IPS-18a (cell line): ENCODE measurements around the gene WNT7B.
A peak's percentile ranks its signal among the peaks of the same experiment; 100 is the strongest.

Experiments
- H3K27ac ChIP-seq: one replicate; pipeline ENCODE4 v1.5.1; 2013; ENCODE audit warnings: low read length
- H3K27me3 ChIP-seq: one replicate; pipeline ENCODE4 v1.6.1; 2013; ENCODE audit warnings: mild to moderate bottlenecking, low read length; ENCODE audit not compliant: control insufficient read depth, insufficient read depth
- H3K36me3 ChIP-seq: one replicate; pipeline ENCODE4 v1.6.1; 2013; ENCODE audit warnings: low read depth, low read length; ENCODE audit not compliant: control insufficient read depth
- H3K4me1 ChIP-seq: one replicate; pipeline ENCODE4 v1.6.1; 2013; ENCODE audit warnings: low read depth, low read length; ENCODE audit not compliant: control insufficient read depth
- H3K4me3 ChIP-seq: one replicate; pipeline ENCODE4 v1.5.1; 2013; ENCODE audit warnings: low read length
- H3K9ac ChIP-seq: one replicate; pipeline ENCODE4 v1.6.1; 2013; ENCODE audit warnings: mild to moderate bottlenecking, low read length, moderate library complexity
- H3K9me3 ChIP-seq: one replicate; pipeline ENCODE4 v1.6.1; 2013; ENCODE audit warnings: low read depth, low read length; ENCODE audit not compliant: control insufficient read depth

The WNT7B gene

DNA sequence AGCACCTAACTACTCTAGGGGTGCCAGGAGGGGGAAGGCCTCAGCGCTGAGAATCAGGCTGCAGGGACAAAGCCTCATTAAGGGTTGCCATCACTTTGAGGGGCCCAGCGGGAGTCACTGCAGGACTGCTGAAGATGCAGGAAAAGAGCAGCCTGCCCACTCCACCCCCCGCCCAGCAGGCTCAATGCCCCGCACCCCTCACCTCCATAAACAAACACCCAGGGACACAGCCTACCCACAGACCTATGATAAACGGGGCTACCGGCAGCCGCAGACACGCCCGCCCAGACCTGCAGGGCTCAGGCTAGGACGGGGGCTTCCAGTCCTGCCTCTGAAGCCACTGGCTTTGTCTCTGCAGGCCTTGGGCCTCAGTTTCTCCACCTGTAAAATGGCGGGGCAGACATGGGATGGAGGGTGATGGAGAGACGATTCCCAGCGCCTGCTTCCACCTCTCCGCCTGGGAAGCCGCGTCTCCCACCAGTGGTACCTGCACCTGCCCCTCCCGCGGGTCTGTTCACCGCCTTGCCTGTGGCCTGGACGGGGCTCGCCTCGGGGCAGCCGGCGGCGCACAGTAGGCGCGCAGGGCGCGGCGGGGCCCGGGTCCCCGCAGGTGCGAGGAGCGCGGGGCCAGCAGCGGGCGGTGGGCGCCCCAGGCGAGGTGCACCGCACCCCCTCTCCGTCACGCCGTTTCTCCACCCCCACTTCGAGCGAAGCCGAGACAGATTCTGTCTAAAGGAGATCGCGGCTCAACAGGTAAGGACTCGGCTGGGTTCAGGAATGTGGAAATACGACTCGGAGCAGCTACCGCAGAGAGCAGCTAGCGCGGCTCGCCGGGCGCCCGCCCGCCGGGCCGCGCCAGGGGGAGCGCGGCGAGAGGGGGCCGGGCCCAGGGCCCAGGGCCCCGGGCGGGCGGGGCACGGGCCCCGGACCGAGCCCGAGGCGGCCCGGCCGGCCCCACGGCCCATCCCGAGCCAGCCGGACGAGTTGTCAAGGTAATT lies 1.5 kb downstream of the WNT7B start:
- H3K9ac ChIP-seq, result no peak overlapping the region
- H3K9me3 ChIP-seq, result no peaks in the 10 kb centered on the region
- peaks cover 95% of the 10 kb centered on the region for H3K27me3 ChIP-seq
- H3K4me1 ChIP-seq, result peaks cover 10% of the 10 kb centered on the region
- no peak overlapping the region for H3K4me3 ChIP-seq
- no peak overlapping the region for H3K27ac ChIP-seq
- no peaks in the 10 kb centered on the region for H3K36me3 ChIP-seq

DNA sequence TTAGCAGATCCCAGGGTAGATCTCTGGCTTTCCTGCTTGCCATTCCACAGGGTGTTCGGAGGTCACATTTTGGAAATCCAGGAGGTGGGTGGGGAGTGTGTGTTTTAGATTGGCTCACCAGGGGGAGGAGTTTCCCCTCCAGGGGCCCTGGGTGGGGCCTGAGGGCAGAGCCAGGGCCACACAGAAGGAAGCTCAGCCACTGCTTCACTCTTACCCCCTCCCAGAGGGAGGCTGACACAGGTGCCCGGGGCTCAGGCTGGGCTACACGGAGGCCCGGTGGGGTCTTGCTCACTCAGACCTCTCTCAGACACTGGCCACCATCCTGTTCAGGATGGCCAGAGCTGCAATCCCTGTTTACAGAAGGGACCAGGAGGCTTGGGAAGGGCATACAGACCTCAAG lies 2.5 kb downstream of the WNT7B start:
- peaks cover 19% of the 10 kb centered on the region for H3K4me1 ChIP-seq
- peaks cover 98% of the 10 kb centered on the region for H3K27me3 ChIP-seq

DNA sequence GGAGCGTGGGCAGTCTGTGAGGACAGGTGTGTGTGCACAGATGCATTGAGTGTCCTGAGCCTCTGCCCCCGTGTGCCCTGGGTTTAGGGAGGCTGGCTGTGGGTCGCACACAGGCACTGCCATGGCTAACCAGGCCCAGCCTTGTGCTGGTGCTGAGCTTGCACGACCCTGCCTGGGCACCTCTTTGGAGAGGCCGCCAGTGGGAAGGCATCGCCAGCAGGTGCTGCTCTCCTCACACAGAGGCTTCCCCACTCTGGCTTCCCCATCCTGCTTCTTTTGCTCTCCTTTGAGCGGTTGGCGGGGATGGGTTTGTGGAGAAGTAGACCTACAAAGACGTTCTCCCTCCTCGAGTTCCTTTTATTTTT lies 4.1 kb downstream of the WNT7B start:
- H3K4me1 ChIP-seq, result peaks cover 20% of the 10 kb centered on the region
- H3K27ac ChIP-seq, result no peak overlapping the region

More for the DNA sequence above, 2.5 kb downstream of the WNT7B start:
- no peak overlapping the region for H3K4me3 ChIP-seq
- H3K9me3 ChIP-seq, result no peaks in the 10 kb centered on the region
- no peaks in the 10 kb centered on the region for H3K36me3 ChIP-seq
- no peak overlapping the region for H3K9ac ChIP-seq
- no peak overlapping the region for H3K27ac ChIP-seq

DNA sequence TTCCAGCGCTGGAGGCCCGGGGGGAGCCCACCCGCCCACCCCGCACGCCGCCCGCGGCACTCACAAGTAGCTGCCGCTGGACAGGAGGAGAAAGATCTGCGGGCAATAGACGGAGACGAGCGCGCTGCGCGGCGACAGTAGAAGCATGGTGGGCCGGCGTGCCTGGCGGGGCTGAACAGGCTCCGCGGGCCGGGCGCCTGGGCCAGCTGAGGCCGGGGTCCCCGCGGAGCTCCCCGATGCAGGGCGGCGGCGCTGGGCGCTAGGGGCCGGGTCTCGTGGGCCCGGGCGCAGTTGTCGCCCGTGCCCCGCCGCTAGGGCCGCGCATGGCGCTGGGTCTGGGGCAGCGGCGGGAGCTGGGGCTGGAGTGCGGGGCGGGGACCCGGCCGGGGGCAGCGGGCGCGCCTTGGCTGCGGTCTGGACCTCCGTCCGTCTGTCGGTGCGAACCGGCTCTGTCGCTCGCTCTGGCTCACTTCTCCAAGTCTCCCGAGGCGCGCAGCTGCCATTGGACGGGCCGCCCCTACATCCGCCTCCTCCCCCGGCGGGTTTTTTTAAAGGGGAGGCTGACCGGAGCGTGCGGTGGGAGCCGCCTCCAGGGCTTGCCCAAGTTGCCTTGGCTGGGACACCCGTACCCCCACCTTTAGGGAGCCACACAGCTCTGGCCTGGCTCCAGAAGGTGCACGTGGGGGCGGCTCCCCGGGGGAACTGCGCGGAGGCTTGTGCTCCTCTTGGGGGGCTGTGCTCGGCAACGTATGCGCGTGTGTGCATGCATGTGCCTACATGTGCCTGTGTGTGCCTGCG lies 4.7 kb downstream of the WNT7B start:
- H3K27me3 ChIP-seq, result peaks cover 98% of the 10 kb centered on the region
- H3K4me3 ChIP-seq, result no peak overlapping the region
- H3K4me1 ChIP-seq, result peaks cover 18% of the 10 kb centered on the region
- H3K9me3 ChIP-seq, result no peaks in the 10 kb centered on the region
- H3K27ac ChIP-seq, result no peak overlapping the region
- H3K36me3 ChIP-seq, result no peaks in the 10 kb centered on the region
- no peak overlapping the region for H3K9ac ChIP-seq

More for the DNA sequence above, 4.1 kb downstream of the WNT7B start:
- Histone ChIP-seq H3K4me3 (no peak overlapping the region), H3K9me3 (no peaks in the 10 kb centered on the region), H3K36me3 (no peaks in the 10 kb centered on the region), H3K9ac (no peak overlapping the region), H3K27me3 (peaks cover 98% of the 10 kb centered on the region)

DNA sequence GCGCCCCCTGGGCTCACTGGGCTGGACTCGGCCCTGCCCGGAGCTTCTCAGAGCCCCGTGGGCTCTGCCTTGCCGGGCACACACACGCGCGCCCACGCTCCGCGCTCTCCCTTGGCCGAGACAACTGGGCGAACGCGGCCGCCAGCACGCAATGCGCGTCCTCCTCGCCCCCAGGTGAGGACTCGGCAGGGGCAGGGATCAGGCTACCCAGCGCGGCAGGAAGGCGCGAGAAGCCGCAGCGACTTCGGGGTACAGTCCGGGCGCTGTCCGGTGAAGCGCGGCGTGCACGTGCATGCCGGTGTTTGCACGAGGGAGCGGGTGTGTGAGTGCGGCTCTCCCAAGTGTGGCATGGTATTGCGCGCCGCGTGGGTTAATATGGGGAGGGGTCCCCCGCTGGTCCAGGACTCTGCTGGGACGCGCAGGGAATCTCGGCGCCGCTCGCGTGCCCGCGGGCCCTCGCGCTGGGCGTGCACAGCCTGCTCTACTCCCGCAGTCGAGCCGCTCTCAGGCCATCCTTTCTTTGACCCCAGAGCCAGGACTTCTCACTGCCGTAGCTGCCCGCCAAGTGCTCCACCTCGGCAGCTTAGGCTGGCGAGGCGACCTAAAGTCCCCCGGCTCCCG lies 5.4 kb downstream of the WNT7B start:
- no peak overlapping the region for H3K27ac ChIP-seq
- peaks cover 98% of the 10 kb centered on the region for H3K27me3 ChIP-seq
- no peaks in the 10 kb centered on the region for H3K9me3 ChIP-seq
- H3K36me3 ChIP-seq, result no peaks in the 10 kb centered on the region
- peak overlapping the region; percentile 47 for H3K4me3 ChIP-seq
- no peak overlapping the region for H3K9ac ChIP-seq
- peaks cover 25% of the 10 kb centered on the region for H3K4me1 ChIP-seq

DNA sequence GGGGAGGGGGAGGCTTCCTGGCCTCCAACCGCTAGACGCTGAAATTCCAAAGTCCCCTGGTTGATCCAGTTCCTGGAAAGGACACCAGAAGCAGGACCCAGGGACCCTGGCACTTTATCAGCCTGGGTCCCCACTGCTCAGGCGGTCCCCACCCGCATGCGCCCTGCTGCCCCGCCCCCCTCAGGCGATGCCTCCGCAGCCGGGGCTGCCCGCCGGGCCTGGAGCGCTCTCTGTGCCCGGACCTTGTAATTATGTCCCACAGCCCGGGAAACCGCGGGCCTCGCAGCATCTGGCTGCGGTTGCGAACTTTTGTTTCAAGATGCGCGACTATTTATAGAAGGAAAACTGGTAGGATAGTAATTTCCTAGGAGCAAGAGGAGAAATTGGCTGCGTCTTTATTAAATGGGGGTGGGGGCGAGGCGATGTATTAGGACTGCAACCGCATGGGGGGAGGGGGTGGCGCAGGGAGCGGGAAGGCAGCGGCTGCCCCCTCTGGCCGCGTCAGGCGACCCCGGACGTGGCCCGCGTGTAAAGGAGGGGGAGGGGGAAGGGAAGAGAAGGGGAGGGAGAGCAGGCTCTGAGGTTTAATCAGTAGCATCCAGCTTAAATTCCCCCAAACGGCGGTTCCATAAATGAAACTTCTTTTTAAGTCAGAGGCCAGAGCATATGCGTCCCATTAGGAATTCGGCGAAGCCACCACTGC lies 6.1 kb downstream of the WNT7B start:
- Histone ChIP-seq H3K36me3 (no peaks in the 10 kb centered on the region), H3K27me3 (peaks cover 100% of the 10 kb centered on the region), H3K4me1 (peaks cover 29% of the 10 kb centered on the region), H3K27ac (no peak overlapping the region), H3K4me3 (peak overlapping the region; percentile 47), H3K9me3 (no peaks in the 10 kb centered on the region), H3K9ac (no peak overlapping the region)

DNA sequence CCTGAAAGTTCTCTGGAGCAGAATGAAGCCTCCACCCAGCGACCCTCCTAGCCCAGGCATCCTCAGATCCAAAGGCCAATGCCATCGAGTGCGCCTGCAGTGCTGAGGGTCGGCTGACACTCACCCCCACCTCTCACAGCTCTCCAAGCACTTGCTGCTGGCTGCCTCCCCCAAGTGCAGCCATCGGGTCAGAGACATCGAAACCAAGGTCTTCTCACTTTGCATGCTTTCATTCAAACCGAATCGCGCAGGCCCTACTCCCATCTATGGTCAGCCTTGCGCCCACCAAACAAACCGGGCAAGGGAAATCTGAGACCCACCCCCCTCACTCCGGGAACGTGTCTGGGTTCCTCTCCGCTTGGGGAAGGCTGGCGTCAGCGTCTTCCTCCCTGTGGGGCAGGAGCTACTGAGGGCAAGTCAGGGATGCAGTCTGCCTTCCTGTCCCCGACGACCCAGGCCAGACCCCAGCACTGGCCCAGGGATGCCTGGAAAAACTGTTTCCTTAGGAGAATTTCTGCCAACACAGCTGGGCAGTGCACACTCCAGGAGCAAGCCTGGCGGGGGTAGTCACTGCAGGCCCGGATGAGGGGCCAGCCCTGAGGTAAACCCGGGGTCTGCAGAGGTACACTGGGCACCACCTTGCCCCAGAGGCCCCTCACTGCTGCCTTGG lies 7.0 kb downstream of the WNT7B start:
- H3K27ac ChIP-seq, result no peak overlapping the region
- no peak overlapping the region for H3K9ac ChIP-seq
- peak overlapping the region; percentile 47 for H3K4me3 ChIP-seq
- H3K36me3 ChIP-seq, result no peaks in the 10 kb centered on the region
- H3K4me1 ChIP-seq, result peaks cover 32% of the 10 kb centered on the region
- peaks cover 98% of the 10 kb centered on the region for H3K27me3 ChIP-seq
- no peaks in the 10 kb centered on the region for H3K9me3 ChIP-seq

DNA sequence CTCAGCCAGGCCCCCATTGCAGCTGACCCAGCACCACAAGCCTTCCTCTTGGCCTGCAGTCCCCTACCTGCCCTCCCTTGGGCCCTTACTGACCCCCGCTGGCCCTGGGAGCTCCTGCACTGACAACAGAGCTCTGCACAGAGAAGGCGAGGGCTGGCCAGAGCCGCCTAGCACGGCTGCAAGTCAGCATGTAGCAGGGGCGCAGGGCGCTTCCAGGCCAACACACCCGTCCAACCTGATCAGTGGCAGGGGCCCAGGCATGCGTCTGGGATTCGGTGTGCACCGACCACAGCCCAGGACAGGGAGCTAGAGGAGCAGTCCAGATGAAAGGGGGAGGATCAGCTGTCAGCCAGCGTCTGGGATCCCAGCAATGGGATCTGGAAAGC lies 7.6 kb downstream of the WNT7B start:
- H3K27ac ChIP-seq, result no peak overlapping the region
- H3K4me3 ChIP-seq, result no peak overlapping the region
- H3K27me3 ChIP-seq, result peaks cover 93% of the 10 kb centered on the region
- no peaks in the 10 kb centered on the region for H3K36me3 ChIP-seq
- no peak overlapping the region for H3K9ac ChIP-seq
- no peaks in the 10 kb centered on the region for H3K9me3 ChIP-seq
- H3K4me1 ChIP-seq, result peaks cover 31% of the 10 kb centered on the region

DNA sequence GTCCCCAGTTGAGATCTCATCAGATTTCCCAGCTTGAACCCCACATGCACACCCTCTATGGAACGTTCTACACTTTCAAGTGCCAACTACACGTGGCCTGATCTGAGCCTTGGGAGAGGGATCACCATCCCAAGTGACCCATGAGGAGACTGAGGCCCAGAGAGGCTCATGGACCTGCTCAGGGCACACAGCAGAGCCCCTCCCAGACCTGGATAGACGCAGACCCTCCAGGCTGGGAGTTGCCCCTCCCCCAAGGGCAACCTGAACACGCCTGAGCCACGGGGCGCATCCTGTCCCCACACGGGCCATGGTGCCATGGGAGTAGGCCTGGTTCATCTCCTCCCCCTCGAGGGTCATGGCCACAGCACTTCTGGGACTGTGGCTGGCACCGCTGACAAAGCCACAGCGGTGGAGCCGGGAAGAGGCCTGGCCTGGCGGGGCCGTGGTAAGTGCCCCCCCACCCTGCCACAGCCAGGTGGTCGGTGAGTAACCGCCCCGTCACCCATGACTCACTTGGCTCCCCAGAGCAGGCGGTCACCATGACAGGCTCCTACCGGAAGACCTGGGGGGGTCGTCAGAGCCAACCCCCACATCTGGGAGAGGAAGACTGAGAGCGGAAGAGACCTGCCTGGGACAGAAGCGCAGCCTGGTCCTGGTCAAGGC lies 8.1 kb downstream of the WNT7B start:
- H3K27ac ChIP-seq, result no peak overlapping the region
- no peak overlapping the region for H3K9ac ChIP-seq
- H3K4me1 ChIP-seq, result peaks cover 31% of the 10 kb centered on the region
- H3K9me3 ChIP-seq, result no peaks in the 10 kb centered on the region
- peaks cover 88% of the 10 kb centered on the region for H3K27me3 ChIP-seq
- H3K4me3 ChIP-seq, result no peak overlapping the region
- H3K36me3 ChIP-seq, result no peaks in the 10 kb centered on the region

DNA sequence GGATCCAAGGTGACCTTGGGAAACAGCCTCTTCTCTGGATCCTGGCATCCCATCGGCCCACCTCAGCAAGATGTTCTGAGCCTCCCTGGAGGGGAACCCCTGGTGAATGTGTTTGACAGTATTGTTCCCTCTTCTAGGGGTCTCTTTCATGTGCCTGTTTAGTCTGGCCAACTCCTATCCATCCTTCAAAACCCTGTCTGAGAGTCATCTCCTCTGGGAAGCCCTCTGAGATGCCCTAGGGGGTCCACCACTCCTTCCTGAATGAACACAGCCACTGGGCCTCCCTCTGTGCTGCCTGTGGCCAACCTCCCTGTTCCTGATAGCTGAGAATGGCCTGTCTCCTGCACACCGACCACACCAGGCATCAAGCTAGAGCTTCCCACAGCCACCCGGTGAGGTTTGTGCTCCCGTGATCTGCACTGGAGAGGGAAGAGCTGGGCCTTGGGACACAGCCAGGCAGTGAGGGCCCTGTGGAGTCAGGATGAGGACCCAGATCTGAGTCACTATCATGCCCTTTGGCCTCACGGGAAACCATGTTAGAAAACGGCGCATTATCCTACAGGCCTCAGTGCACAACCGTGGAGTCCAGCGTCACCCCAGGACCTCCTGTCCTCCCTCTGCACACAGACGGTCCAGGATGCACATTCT lies 8.8 kb downstream of the WNT7B start:
- Histone ChIP-seq H3K9ac (no peak overlapping the region), H3K36me3 (no peaks in the 10 kb centered on the region), H3K9me3 (no peaks in the 10 kb centered on the region), H3K4me1 (peaks cover 31% of the 10 kb centered on the region), H3K27ac (no peak overlapping the region), H3K4me3 (no peak overlapping the region), H3K27me3 (peaks cover 80% of the 10 kb centered on the region)
